ENCODE measurements around the gene MT1X. TPM values are rescaled to one million over a fixed set of nuclear protein-coding genes. Genes with fewer than 3 reads are reported as not detected.
"Not testable (repeated sequence)": the region's sequence is repeated elsewhere in the genome, so short reads cannot be mapped to it uniquely, and the experiment has no call there.

MT1X gene
- total RNA-seq, 2 experiments from 2014 or later = 53.7 to 59.9 TPM

GRCh38 chr16:56649820-56650219 is 32.5 kb upstream of the MT1X start:
- POLR2A ChIA-PET = no interaction called here
- CTCF ChIA-PET = interaction anchor here (1.1 to 1.6 kb wide), 2 partner anchors 52 to 130 kb away, joined by 3 to 4 read pairs; partner anchors contain the start of gene BBS2

GRCh38 chr16:56651586-56651985 is 30.7 kb upstream of the MT1X start, which contains the start of gene MT1B:
Gene MT1B (plus strand): TSS chr16:56651886. CDS start chr16:56651954, 68 bp downstream.
- ChIA-PET POLR2A (no interaction called here), CTCF (interaction anchor here (1.2 kb wide), 1 partner anchor 8 kb away, joined by 4 read pairs; no protein-coding TSS in a partner anchor)

- ChIA-PET POLR2A (no interaction called here), CTCF (interaction anchor here (1.1 to 1.2 kb wide), 2 partner anchors 9 to 49 kb away, joined by 3 to 4 read pairs; no protein-coding TSS in a partner anchor)
These were observed 29.7 kb upstream of the MT1X start for GRCh38 chr16:56652600-56652999.

- POLR2A ChIA-PET = interaction anchor here (0.7 kb wide), 1 partner anchor 29 kb away, joined by 5 read pairs; no protein-coding TSS in a partner anchor
- CTCF ChIA-PET = interaction anchor here (1.1 kb wide), 1 partner anchor 49 kb away, joined by 3 read pairs; no protein-coding TSS in a partner anchor
These were observed 29.1 kb upstream of the MT1X start for GRCh38 chr16:56653218-56653617.

- ChIA-PET CTCF (interaction anchor here (1.5 kb wide), 1 partner anchor 34 kb away, joined by 4 read pairs; no protein-coding TSS in a partner anchor), POLR2A (no interaction called here)
These were observed 24.5 kb upstream of the MT1X start, which contains the start of gene MT1F for GRCh38 chr16:56657555-56658326. Gene MT1F (plus strand): TSS chr16:56657959. CDS start chr16:56658059, 100 bp downstream.

- ChIA-PET POLR2A (no interaction called here), CTCF (no interaction called here)
These were observed 23.9 kb upstream of the MT1X start for GRCh38 chr16:56658327-56658875.

- CTCF ChIA-PET = interaction anchor here (0.7 kb wide), 1 partner anchor 39 kb away, joined by 5 read pairs; no protein-coding TSS in a partner anchor
- POLR2A ChIA-PET = no interaction called here
These were observed 19.6 kb upstream of the MT1X start for GRCh38 chr16:56662357-56663354.

GRCh38 chr16:56664506-56664905 is 17.8 kb upstream of the MT1X start:
- ChIA-PET CTCF (interaction anchor here (0.6 kb wide), 1 partner anchor 11 kb away, joined by 3 read pairs; no protein-coding TSS in a partner anchor), POLR2A (no interaction called here)

GRCh38 chr16:56665286-56666261 is 16.7 kb upstream of the MT1X start:
- CTCF ChIA-PET = interaction anchor here (0.5 kb wide), 1 partner anchor 63 kb away, joined by 3 read pairs; no protein-coding TSS in a partner anchor
- POLR2A ChIA-PET = not testable (repeated sequence)

- ChIA-PET CTCF (interaction anchor here (0.9 to 1.5 kb wide), 3 partner anchors 8 to 14 kb away, joined by 3 to 6 read pairs (median 3); partner anchors contain the start of gene MT1X), POLR2A (no interaction called here)
These were observed 14.4 kb upstream of the MT1X start, which contains the start of gene MT1G for GRCh38 chr16:56667581-56668571. Gene MT1G (minus strand): TSS chr16:56668065. CDS start chr16:56667993, 72 bp downstream.

GRCh38 chr16:56669005-56669839 is 13.0 kb upstream of the MT1X start, which contains the start of gene MT1H:
Gene MT1H (plus strand): TSS chr16:56669814. CDS start chr16:56669885, 71 bp downstream.
- ChIA-PET CTCF (interaction anchor here (1.3 to 1.5 kb wide), 2 partner anchors 9 to 13 kb away, joined by 3 to 6 read pairs; partner anchors contain the start of gene MT1X), POLR2A (no interaction called here)

GRCh38 chr16:56669840-56670619 is 12.2 kb upstream of the MT1X start:
- ChIA-PET POLR2A (no interaction called here), CTCF (interaction anchor here (1.5 kb wide), 1 partner anchor 12 kb away, joined by 6 read pairs; the partner anchor contains the start of gene MT1X)

- ChIA-PET POLR2A (no interaction called here), CTCF (interaction anchor here (0.5 kb wide), 1 partner anchor 30 kb away, joined by 3 read pairs; no protein-coding TSS in a partner anchor)
These were observed 11.7 kb upstream of the MT1X start for GRCh38 chr16:56670620-56670934.

- POLR2A ChIA-PET = not testable (repeated sequence)
These were observed 10.6 kb upstream of the MT1X start for GRCh38 chr16:56671691-56672090.

GRCh38 chr16:56672171-56672570 is 10.1 kb upstream of the MT1X start:
- CTCF ChIA-PET, POLR2A ChIA-PET: not testable (repeated sequence)

More at GRCh38 chr16:56671691-56672090, 10.6 kb upstream of the MT1X start:
- CTCF ChIA-PET = not testable (repeated sequence)

Measured in activated CD8-positive, alpha-beta memory T cell treated with anti-CD3 and anti-CD28 coated beads for 36 hours (primary cell).